Muscle of back (tissue), 11 donors: ENCODE results near the gene DUSP8. TPM values are rescaled to one million over a fixed set of nuclear protein-coding genes. Genes with fewer than 3 reads are reported as not detected.
"Not testable (repeated sequence)": the region's sequence is repeated elsewhere in the genome, so short reads cannot be mapped to it uniquely, and the experiment has no call there.

ENCODE experiments used
- DNase-seq, 3 donors: peaks; one replicate each; pipeline versions ENCODE4 v3.0.0 to v3.0.0-alpha.2; 2013
- polyA plus RNA-seq, 10 donors: library from polyadenylated mRNA; unstranded; fragments of 120-200 nt; gene quantifications; one replicate each; pipeline ENCODE4 v1.2.1, GENCODE V29; 2013; ENCODE audit not compliant: insufficient read length in 10 of 10

DUSP8 gene
- polyA plus RNA-seq, 10 donors = 7.9 to 39.8 (median 19.0) TPM

DNA sequence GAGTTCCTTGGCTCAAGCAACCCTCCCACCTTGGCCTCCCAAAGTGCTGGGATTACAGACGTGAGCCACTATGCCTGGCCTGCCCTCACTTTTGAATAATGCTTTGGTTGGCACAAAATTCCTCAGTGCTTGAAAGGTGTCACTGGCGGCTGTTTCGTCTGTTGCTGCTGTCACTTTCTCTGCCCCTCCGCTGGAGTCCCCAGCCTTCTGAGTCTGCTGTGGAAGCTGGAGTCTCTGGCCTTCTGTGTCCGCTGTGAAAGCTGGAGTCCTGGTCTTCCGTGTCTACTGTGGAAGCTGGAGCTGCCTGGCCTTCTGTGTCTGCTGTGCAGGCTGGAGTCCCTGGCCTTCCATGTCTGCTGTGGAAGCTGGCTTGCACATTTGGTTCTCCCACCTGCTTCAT, 17.9 kb upstream of the DUSP8 start:
- DNase-seq = no peak

DNA sequence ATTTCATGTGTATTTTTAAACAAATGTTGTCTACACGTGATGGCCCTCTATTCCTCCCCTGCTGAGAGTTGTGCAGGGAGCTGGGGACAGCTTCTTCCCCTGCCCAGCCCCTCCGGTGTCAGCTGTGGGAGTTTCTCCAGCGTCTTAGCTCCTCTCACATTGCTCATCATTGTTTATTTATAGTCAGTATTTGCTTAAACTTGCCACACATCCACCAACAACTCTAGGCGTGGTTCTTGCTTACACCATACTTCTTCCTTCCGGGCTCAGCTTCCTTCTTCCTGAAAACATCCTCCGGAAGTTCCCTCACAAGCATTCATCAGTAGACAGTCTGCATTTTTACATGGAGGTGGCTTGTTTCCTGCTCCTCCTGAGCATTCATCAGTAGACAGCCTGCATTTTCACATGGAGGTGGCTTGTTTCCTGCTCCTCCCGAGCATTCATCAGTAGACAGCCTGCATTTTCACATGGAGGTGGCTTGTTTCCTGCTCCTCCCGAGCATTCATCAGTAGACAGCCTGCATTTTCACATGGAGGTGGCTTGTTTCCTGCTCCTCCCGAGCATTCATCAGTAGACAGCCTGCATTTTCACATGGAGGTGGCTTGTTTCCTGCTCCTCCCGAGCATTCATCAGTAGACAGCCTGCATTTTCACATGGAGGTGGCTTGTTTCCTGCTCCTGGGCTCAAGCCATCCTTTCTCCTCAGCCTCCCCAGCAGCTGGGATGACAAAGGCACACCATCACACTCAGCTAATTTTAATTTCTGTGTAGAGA, 17.3 kb upstream of the DUSP8 start:
- DNase-seq = peak in 1 of 3 donors; percentile 4

DNA sequence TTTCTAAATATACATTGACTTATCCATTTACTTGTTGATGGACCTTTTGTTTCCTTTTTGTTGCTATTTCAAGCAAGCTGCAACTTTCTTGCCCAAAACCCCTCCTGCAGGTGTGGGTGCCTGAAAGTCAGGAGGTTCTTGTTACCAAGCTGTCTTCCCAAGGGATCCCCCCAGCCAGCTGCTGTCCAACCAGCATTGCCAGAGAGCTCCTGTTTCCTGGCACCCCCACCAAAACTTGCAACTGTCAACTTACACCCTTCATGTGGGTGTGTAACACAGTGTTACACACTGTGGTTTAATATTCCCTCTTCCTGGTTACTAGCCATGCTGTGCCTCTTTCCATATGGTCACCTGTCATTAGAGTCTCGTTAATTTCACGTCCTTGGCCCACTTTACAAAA, 14.6 kb upstream of the DUSP8 start:
- DNase-seq = peak in 1 of 3 donors; percentile 5

DNA sequence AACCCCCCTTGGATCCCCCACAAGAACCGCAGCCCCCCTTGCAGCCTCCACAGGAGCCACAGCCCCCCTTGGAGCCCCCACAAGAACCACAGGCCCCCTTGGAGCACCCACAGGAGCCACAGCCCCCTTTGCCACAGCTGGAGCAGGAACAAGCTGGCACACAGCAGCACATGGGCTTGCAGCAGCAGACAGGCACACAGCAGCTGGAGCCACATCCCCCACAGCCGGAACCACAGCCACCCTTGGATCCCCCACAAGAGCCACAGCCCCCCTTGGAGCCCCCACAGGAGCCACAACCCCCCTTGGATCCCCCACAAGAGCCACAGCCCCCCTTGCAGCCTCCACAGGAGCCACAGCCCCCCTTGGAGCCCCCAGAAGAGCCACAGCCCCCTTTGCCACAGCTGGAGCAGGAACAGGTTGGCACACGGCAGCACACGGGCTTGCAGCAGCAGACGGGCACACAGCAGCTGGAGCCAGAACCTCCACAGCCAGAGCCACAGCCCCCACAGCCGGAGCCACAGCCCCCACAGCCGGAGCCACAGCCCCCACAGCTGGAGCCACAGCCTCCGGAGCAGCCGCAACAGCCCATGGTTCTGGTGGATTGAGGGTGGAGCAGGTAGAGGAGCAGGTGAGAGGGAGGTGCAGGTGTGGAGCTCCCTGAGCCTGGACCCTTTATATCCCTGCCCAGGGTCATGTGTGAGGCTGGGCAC, 12.7 kb upstream of the DUSP8 start, which contains the start of gene KRTAP5-1:
TSS of gene KRTAP5-1 (minus strand) at position 623 of the 710 bp plus-strand sequence. CDS start at position 589, 34 bp downstream.
- not testable (repeated sequence) for DNase-seq

DNA sequence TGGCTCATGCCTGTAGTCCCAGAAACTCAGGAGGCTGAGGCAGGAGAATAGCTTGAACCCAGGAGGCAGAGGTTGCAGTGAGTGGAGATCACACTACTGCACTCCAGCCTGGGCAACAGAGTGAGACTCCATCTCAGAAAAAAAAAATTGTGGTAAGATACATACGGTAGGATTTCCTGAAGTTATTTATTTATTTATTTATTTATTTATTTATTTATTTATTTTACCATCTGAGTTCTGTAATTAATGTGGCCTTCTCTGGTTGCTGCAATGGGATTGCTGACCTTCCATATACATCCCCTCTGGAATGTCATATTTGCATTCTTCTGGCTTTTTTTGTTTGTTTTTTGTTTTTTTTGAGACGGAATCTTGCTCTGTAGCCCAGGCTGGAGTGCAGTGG, 10.8 kb upstream of the DUSP8 start:
- DNase-seq = not testable (repeated sequence)

DNA sequence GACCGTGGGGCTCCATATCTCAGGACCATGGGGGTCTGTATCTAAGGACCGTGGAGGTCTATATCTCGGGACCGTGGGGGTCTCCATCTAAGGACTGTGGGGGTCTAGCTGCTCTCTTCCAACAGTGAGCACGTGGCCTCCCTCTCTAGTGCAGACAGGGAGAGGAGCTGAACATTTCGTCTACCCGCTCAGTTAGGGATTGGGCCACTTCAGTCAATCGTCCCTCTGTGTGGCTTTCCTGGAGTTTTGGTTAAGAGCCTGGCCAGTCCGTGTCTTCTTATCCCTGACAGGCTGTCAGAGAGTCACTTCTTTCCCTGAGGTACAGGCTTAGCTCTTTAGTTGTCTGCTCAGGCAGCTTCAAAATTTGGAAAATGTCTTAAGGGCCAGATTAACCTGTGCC, 9.9 kb upstream of the DUSP8 start:
- DNase-seq = no peak

DNA sequence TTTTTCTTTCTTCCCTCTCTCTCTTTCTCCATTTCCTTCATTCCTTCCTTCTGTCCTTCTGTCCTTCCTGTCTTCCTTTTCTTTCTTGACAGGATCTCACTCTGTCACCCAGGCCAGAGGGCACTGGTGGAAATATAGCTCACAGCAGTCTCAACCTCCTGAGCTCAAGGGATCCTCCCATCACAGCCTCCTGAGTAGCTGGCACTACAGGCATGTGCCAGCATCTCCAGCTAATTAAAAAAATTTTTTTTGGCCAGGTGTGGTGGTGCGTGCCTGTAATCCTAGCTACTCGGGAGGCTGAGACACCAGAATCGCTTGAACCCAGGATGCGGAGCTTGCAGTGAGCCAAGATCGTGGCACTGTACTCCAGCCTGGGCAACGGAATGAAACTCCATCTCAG, 4.8 kb upstream of the DUSP8 start:
- DNase-seq = no peak

DNA sequence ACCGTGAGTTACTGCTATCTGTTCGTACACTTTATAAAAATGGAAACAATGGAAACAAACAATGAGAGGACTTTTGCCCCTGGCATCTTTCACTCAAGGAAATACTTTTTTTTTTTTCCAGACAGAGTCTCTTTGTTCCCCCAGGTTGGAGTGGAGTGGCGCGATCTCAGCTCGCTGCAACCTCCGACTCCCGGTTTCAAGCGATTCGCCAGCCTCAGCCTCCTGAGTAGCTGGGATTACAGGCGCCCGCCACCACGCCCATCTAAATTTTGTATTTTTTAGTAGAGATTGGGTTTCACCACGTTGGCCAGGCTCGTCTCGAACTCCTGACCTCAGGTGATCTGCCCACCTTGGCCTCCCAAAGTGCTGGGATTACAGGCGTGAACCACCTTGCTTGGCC, 3.7 kb upstream of the DUSP8 start:
- not testable (repeated sequence) for DNase-seq

DNA sequence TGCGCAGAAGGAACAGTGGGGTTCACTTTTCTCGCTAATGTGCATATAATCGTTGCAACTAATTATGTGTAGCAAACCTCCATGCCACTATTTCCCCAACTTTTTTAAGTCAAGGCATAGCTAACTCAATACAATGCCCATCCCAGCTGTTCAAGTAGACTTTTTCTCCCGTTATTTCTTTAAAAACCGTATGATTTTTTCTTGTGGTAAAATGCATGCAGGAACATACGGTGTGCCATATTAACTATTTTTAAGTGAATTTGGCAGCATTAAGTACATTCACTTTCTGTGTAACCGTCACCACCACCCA, 2.8 kb upstream of the DUSP8 start:
- no peak for DNase-seq

DNA sequence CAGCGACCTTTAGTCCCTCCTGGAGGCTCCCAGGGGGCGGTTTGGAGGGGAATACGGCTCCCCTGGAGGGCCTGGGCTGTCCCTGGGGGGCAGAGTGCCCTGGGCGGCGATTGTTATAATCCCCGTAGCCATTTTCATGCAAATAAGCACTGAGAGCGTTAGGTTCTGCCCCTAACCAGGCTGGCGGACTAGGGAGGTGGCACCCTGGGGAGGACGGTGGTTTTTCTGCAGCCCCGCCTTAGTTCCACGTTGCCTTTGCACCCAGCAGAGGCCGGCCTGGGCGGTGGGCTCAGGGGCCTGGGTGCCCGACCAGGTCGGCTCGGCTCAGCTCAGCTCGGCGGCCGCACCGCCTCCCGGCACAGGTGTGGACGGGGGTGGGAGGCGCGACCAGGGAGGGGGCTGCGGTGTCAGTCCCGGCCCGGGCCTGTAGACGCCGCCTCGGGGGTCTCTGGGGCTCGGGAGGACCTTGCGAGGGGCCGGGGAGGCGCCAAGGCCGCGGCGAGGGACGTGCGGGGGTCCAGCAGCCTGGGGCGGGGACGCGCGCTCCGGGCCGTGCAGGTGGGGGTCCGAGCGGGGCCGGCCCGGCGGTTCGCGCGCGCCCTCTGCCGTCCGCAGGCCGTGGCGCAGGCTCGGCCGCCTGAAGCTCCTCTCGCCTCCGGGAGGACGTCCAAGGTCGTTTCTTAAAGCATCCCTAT, 2.3 kb upstream of the DUSP8 start:
- DNase-seq = peak; percentile 45 to 84 (median 67)

DNA sequence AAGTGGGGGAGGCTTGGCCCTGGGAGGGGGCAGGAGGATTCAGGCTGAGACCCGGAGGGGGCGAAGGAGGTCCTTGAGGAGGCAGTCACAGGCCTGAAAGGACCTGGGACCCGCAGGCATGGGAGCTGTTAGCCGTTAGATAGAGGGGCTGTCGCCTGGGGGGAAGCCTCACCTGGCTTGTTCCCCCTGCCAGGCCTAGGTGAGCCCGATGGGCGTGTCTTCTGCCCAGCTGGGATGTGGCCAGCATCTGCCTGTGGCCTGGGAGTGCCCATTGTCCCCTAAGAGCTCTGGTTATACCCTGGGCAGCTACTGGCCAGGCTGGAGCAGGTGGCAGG, 1.8 kb upstream of the DUSP8 start:
- DNase-seq = peak in 1 of 3 donors; percentile 38

DNA sequence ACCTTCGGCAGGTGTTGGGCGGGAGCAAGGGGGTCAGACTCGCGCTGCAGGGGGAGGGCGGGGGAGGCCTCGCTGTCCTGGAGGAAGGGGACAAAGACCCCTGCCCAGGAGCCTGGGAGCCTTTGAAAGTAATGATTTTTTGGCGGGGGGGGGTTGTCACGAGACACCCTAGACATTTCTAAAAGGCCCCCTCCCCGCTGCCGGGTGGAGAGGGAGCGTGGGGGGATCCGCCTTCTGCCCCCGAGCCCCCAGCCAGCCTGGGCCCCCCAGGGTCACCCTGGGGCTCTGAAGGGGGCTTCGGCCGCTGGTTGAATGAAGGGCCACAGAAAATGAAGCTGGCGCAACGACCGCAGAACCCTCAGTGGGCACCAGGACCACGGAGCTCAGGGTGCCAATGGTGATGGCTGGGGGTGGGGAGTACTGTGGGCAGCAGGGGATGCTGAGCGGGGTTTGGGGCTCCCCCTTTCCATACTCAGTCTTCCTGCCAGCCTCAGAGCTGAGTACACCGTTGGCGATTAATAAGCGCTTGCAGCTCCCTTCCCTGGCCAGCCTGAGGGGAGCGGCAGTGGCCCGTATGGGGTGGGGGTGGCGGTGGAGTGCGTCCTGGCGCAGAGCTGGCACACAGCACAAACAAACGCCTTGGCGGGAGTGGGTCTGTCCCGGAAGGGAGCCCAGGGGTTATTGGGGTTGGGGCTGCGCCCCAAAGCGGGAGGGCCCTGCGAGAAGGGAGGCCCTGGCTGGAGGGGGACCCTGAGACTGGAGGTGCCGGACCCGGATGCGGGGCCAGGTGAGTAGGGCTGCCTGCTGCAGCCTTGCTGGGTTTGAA, 1.2 kb upstream of the DUSP8 start:
- peak in 1 of 3 donors; percentile 45 for DNase-seq

DNA sequence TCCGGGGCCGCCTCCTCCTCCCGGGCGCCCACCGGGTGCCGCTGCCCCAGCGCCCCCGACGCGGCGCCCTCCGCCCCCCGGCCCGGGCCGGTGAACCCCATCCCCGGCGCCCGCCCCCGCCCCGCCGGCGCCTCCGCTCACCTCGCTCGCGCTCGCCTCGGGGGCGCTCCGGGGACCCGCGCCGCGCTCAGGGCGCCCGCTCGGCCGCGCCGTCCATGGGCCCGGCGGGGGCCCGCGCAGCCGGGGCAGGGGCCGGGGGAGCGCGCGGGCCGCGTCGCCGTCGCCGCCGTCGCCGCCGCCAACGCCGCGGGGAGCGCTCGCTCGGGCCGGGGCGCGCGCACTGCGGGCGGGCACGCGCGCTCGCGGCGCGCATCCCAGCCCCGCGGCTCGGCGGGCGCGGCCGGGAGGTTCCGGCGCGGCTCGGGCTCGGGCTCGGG, 293 bp downstream of the DUSP8 start:
- DNase-seq = no peak

DNA sequence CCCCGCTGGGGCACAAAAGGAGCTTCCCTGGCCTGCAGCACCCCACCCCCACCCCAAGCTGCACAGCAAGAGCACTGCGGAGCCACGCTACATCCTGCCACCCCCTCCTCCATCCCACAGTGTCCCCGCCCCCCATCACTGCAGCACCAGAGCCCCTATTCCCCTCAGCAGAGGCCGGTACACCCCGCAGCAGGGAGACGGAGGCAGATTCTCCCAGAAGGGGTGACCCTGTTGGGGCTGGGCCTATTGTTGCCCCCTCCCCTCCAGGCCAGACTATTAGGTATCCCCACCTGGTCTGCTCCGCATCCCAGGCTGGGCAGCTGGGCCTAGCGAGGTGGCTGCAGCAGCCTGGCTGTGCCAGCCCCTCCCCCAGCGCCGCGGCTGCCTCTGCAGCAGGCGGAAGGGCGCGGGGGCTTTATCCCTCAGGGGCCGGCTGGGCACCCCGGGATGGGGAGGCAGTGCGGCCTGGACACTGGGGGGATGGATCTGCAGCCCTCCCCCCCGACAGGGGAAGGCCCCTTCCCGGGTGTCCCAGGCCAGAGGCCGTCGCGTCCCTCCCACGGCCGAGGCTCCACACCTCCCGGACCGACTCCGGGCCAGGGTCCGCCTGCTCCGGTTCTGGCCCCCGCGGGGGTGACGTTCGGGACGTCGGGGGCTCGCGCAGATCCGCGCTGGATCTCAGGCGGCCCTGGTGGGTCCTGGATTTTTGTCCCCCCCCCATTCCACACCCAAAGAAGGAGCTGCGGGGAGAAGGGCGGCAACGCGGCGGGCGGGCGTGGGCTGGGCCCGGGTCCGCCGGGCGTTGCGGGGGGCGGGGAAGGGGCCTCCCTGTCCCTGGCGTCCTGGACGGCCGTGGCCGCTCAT, 943 bp downstream of the DUSP8 start:
- DNase-seq = peak in 1 of 3 donors; percentile 71

DNA sequence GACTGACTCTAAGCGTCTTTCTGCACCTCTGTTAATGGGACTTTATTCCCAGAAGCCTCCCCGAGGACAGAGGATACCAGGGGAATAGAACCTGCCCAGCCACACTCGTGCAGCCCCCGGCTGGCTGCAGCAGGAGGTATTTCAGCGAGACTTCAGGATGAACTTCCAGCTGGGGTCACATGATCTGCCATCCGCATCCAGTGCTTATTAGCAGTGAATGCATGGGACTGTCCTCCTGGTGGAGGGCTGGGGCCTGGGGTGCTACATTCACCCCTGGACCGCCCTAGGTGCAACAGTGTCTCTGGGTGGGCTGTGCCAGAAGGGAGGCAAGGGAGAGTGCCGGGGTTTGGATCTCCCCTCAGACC, 1.6 kb downstream of the DUSP8 start:
- no peak for DNase-seq

DNA sequence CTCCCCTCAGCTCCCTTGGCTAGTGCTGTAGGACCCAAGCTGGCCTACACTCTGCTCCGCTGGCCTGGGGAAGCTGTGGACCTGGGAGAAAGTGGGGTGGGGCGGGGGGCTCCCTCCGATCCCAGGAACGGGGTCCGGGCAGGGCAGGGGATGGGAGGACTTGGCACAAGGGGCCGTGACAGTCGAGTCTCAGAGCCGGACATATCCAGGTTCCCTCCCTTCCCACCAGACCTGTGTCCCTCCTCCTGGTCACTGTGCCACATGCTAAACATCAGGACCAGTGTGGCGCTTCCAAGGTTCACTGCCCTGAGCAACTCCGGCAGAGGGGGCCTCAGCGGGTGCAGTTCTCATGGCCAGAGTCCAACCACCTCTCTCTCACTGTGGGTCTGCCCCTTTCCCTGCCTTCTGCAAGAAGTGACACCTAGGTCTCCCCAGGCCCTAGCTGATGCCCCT, 2.0 kb downstream of the DUSP8 start:
- no peak for DNase-seq

DNA sequence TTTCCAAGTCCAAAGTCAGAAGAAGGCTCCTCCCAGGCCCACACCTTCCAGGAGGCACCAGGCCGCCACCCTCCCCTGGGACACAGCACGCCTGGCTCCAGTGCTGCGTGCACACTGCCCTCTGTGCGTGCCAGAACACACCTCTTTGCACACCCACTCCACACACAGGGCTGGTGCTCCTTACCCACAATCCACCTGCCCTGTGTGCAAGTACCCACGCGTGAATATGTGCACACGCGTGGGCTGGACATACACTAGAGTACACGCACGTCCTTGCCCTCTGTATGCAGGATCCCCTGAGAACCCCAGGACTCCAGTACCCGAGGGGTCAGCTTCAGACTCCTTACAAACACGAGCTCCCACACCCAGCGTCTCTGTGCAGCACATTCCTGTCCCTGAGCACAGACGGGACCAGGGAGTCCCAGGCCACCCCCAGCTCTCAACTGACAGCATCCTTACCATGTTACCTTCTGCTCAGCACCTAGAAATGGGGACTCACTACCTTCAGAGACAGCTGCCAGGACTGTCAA, 2.8 kb downstream of the DUSP8 start:
- no peak for DNase-seq

DNA sequence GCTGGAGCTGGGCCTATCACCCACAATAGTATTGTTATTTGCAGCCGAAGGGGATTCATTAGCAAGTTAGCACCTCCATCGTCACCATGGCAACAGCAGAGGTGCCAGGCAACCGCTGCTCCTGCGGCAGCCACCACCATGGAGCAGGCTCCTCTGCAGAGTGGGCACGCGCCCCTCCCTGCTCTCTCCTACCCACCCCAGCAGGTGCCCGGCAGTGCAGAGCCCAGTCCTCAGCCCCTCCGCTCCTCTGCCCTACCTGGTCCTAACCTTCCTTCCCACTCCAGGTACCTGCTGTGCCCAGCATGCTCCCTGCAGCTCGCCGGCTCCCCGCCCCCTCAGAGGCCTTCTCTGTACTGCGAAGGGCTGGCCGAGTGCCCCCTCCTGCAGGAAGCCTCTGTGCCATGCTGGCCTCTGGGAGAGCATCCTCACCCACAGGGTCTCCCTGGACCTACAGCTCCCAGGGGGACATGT, 3.6 kb downstream of the DUSP8 start:
- DNase-seq = no peak

DNA sequence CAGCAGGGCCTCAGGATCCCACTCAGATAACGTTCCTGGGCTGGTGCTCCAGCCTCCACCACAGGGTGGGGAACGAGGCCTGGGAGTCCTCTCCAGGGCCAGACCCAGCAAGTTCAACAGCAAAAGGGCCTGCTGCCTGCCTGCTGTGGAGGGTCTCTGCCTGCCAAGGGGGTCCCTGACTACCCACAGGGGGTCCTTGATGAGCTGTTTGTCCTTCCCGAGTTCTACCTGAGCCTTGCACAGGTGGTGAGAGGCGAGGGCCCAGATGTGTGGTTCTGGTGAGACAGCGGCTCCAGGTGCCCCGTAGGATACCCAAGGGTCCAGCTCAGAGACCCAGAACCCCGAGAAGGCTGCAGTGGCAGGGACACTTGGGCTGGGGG, 4.4 kb downstream of the DUSP8 start:
- no peak for DNase-seq

DNA sequence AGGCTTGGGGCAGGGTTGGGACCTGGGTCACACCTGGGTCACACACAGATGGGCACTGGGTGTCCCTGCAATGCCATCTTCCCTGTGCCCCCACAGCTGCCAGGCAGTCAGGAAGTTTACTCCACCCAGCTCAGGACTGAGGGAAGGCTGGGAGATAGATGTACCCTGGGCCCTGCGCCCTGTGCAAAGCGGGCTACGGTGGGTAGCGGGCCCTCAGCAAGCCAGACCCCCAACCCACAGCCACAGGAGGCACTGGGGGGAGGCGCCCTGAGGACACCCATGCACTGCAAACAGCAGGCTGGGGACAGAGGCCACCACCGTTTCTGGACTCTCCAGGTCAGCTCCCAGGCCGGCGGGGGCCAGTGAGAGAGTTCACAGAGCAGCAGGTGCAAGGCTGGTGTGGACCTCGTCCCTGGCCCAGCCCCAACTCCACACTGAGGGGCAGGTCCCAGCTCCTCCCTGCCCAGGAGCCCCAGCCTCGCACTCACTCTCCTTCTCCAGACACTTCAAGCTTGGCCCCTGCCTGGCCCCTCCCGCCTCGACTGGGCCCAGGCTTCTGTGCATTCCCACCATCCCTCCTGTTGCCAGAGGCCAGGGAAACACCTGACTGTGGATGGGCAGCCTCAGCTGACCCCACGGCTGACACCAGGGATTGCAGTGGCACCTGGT, 4.9 kb downstream of the DUSP8 start:
- no peak for DNase-seq
